IMR-90 (cell line): ENCODE data around the gene KCNH2.

Experiments
- CTCF ChIP-seq: conservative IDR thresholded peaks from 2 replicates; pipeline ENCODE4 v1.5.1; 2012; ENCODE audit warnings: mild to moderate bottlenecking, low read depth, low read length, improper control_type of control experiment
- MAZ ChIP-seq: IDR thresholded peaks from 2 replicates; pipeline ENCODE4 v1.6.1; 2012; ENCODE audit warnings: low read depth, mild to moderate bottlenecking, low read length, improper control_type of control experiment, moderate library complexity, borderline replicate concordance
- MXI1 ChIP-seq: IDR thresholded peaks from 2 replicates; pipeline ENCODE4 v1.6.1; 2012; ENCODE audit warnings: low read depth, mild to moderate bottlenecking, low read length, moderate library complexity, borderline replicate concordance
- NFE2L2 ChIP-seq: fragments of 150-350 bp; IDR thresholded peaks from 2 replicates; pipeline ENCODE4 v1.6.1; 2016; ENCODE audit warnings: low read depth, mild to moderate bottlenecking, low read length
- POLR2A ChIP-seq: IDR thresholded peaks from 2 replicates; pipeline ENCODE4 v1.6.1; 2012; ENCODE audit warnings: mild to moderate bottlenecking, low read depth, low read length
- RFX5 ChIP-seq: IDR thresholded peaks from 2 replicates; pipeline ENCODE4 v1.8.0; 2012; ENCODE audit warnings: low read depth, mild to moderate bottlenecking, low read length, moderate library complexity
- SMC3 ChIP-seq: fragments of 150-350 bp; IDR thresholded peaks from 2 replicates; pipeline ENCODE4 v1.6.1; 2016; ENCODE audit warnings: low read depth, mild to moderate bottlenecking, antibody characterized with exemption, low read length, moderate library complexity
- USF2 ChIP-seq: fragments of 150-350 bp; IDR thresholded peaks from 2 replicates; pipeline ENCODE4 v1.6.1; 2017; ENCODE audit warnings: mild to moderate bottlenecking, antibody characterized with exemption, low read length, low read depth

DNA sequence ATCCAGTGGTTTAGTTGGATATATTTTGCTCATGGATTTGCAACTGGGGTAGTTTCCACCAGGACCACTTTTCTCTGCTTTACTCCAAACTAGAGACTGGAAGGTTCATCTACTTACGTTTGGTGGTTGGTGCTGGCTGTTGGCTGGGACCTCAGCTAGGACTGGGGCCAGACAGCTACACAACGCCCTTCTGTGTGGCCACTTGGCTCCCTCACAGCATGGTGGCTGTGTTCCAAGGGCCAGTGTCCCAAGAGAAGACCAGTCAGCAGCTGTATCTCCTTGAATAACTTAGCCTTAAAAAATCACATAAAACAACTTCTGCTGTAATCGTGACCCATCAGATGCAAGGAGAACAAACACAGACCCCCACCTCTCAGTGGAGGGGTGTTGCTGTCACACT lies 4.2 kb upstream of the KCNH2 start:
- no peak for TF ChIP-seq CTCF
- TF ChIP-seq POLR2A: no peak
- no peak for TF ChIP-seq SMC3
- no peak for TF ChIP-seq MXI1
- no peak for TF ChIP-seq NFE2L2
- no peak for TF ChIP-seq MAZ
- TF ChIP-seq USF2: no peak
- TF ChIP-seq RFX5: no peak
